Measurements from ENCODE around the gene CLEC4F.

Gene CLEC4F

GRCh38 chr2:70820499-70820898 lies at the start of gene CLEC4F:
Gene CLEC4F, minus strand, starts transcription at chr2:70820599. Its CDS starts 76 bp downstream, at chr2:70820523.
- DNase-seq: no peak

- no peak for DNase-seq
Observed at GRCh38 chr2:70868970-70869369, 48.6 kb upstream of the CLEC4F start.

- peak; percentile 33 to 43 for DNase-seq
Observed at GRCh38 chr2:70861777-70862625, 41.6 kb upstream of the CLEC4F start.

GRCh38 chr2:70855667-70856066 lies 35.3 kb upstream of the CLEC4F start:
- no peak for DNase-seq

- no peak for DNase-seq
Observed at GRCh38 chr2:70854411-70854810, 34.0 kb upstream of the CLEC4F start.

- no peak for DNase-seq
Observed at GRCh38 chr2:70852824-70853223, 32.4 kb upstream of the CLEC4F start.

- peak in 1 of 2 donors; percentile 54 for DNase-seq
Observed at GRCh38 chr2:70851704-70852103, 31.3 kb upstream of the CLEC4F start.

- DNase-seq: no peak
Observed at GRCh38 chr2:70850925-70851324, 30.5 kb upstream of the CLEC4F start.

GRCh38 chr2:70842401-70842800 lies 22.0 kb upstream of the CLEC4F start:
- DNase-seq: no peak

GRCh38 chr2:70837980-70838925 lies 17.9 kb upstream of the CLEC4F start:
- no peak for DNase-seq

- DNase-seq: no peak
Observed at GRCh38 chr2:70835643-70836042, 15.2 kb upstream of the CLEC4F start, which contains the start of gene CD207. Gene CD207, minus strand, starts transcription at chr2:70835816. Its CDS starts 40 bp downstream, at chr2:70835776.

GRCh38 chr2:70834881-70835280 lies 14.5 kb upstream of the CLEC4F start:
- no peak for DNase-seq

GRCh38 chr2:70834106-70834505 lies 13.7 kb upstream of the CLEC4F start:
- DNase-seq: no peak

GRCh38 chr2:70833246-70833645 lies 12.8 kb upstream of the CLEC4F start:
- DNase-seq: no peak

GRCh38 chr2:70832386-70832785 lies 12.0 kb upstream of the CLEC4F start:
- no peak for DNase-seq

GRCh38 chr2:70831861-70832260 lies 11.5 kb upstream of the CLEC4F start:
- DNase-seq: no peak

- DNase-seq: no peak
Observed at GRCh38 chr2:70830366-70830765, 10.0 kb upstream of the CLEC4F start.

GRCh38 chr2:70829916-70830315 lies 9.5 kb upstream of the CLEC4F start:
- DNase-seq: no peak

- no peak for DNase-seq
Observed at GRCh38 chr2:70828914-70829824, 8.8 kb upstream of the CLEC4F start.

- no peak for DNase-seq
Observed at GRCh38 chr2:70828115-70828514, 7.7 kb upstream of the CLEC4F start.

GRCh38 chr2:70827388-70827787 lies 7.0 kb upstream of the CLEC4F start:
- no peak for DNase-seq

GRCh38 chr2:70826696-70827350 lies 6.4 kb upstream of the CLEC4F start:
- no peak for DNase-seq
